ENCODE results near the gene TM9SF3.

The TM9SF3 gene

GRCh38 chr10:96511044-96511945 lies 75.5 kb downstream of the TM9SF3 start:
- peak in 1 of 2 donors; percentile 13 for DNase-seq (ENCODE audit: low read depth in 2 of 2)

- no peak for DNase-seq (ENCODE audit: low read depth in 2 of 2)
Observed at GRCh38 chr10:96509017-96509641, 77.7 kb downstream of the TM9SF3 start.

- no peak for DNase-seq (ENCODE audit: low read depth in 2 of 2)
Observed at GRCh38 chr10:96507044-96507443, 79.8 kb downstream of the TM9SF3 start.

- DNase-seq (ENCODE audit: low read depth in 2 of 2) = no peak
Observed at GRCh38 chr10:96505150-96506136, 81.4 kb downstream of the TM9SF3 start.

- no peak for DNase-seq (ENCODE audit: low read depth in 2 of 2)
Observed at GRCh38 chr10:96502561-96503282, 84.1 kb downstream of the TM9SF3 start.

- DNase-seq (ENCODE audit: low read depth in 2 of 2) = no peak
Observed at GRCh38 chr10:96501985-96502384, 84.8 kb downstream of the TM9SF3 start.

GRCh38 chr10:96500519-96500918 lies 86.3 kb downstream of the TM9SF3 start:
- no peak for DNase-seq (ENCODE audit: low read depth in 2 of 2)

GRCh38 chr10:96500050-96500449 lies 86.8 kb downstream of the TM9SF3 start:
- DNase-seq (ENCODE audit: low read depth in 2 of 2) = no peak

GRCh38 chr10:96497391-96497790 lies 89.4 kb downstream of the TM9SF3 start:
- no peak for DNase-seq (ENCODE audit: low read depth in 2 of 2)

- DNase-seq (ENCODE audit: low read depth in 2 of 2) = no peak
Observed at GRCh38 chr10:96496281-96496925, 90.4 kb downstream of the TM9SF3 start.

- DNase-seq (ENCODE audit: low read depth in 2 of 2) = no peak
Observed at GRCh38 chr10:96495544-96495943, 91.3 kb downstream of the TM9SF3 start.

- DNase-seq (ENCODE audit: low read depth in 2 of 2) = no peak
Observed at GRCh38 chr10:96494694-96495093, 92.1 kb downstream of the TM9SF3 start.

GRCh38 chr10:96493871-96494525 lies 92.8 kb downstream of the TM9SF3 start:
- DNase-seq (ENCODE audit: low read depth in 2 of 2) = no peak

GRCh38 chr10:96493254-96493653 lies 93.6 kb downstream of the TM9SF3 start:
- DNase-seq (ENCODE audit: low read depth in 2 of 2) = no peak

- no peak for DNase-seq (ENCODE audit: low read depth in 2 of 2)
Observed at GRCh38 chr10:96491303-96491702, 95.5 kb downstream of the TM9SF3 start.

GRCh38 chr10:96488161-96488935 lies 98.5 kb downstream of the TM9SF3 start:
- DNase-seq (ENCODE audit: low read depth in 2 of 2) = no peak

GRCh38 chr10:96482815-96483588 lies 103.8 kb downstream of the TM9SF3 start:
- DNase-seq (ENCODE audit: low read depth in 2 of 2) = no peak

- no peak for DNase-seq (ENCODE audit: low read depth in 2 of 2)
Observed at GRCh38 chr10:96478355-96478754, 108.5 kb downstream of the TM9SF3 start.

- no peak for DNase-seq (ENCODE audit: low read depth in 2 of 2)
Observed at GRCh38 chr10:96473866-96474265, 112.9 kb downstream of the TM9SF3 start.

Measured in stimulated activated CD4-positive, alpha-beta T cell treated with anti-CD3 and anti-CD28 coated beads, Interleukin-15, amount 100 ng/mL, for 48 hours (primary cell).